Upper lobe of left lung (tissue), 6 donors: Measurements from ENCODE around the gene PRKAR2B. TPM values are rescaled to one million over a fixed set of nuclear protein-coding genes. Genes with fewer than 3 reads are reported as not detected.

Source experiments
- ATAC-seq, 2 donors: fragments of 200-7000 bp; cut with Tn5 transposase; one replicate each; pipeline ENCODE4 v1.9.1; 2022; ENCODE audit warnings: mild to moderate bottlenecking in 2 of 2, moderate library complexity in 2 of 2; ENCODE audit not compliant: low FRiP score in 2 of 2
- DNase-seq, 2 donors: peaks; one replicate each; pipeline ENCODE4 v3.0.0-alpha.2; 2019 to 2020
- H3K27ac ChIP-seq, 4 donors: fragments of 200-600 bp; sonication (generic); one replicate each; pipeline ENCODE4 v1.5.1; 2016 to 2019
- H3K27me3 ChIP-seq, 4 donors: fragments of 200-600 bp; sonication (generic); one replicate each; pipeline ENCODE4 v1.5.1; 2017 to 2019
- H3K36me3 ChIP-seq, 4 donors: fragments of 200-600 bp; sonication (generic); one replicate each; pipeline ENCODE4 v1.5.1; 2016 to 2019
- H3K4me1 ChIP-seq, 4 donors: fragments of 200-600 bp; sonication (generic); one replicate each; pipeline ENCODE4 v1.5.1; 2018 to 2019
- H3K4me3 ChIP-seq, 4 donors: fragments of 200-600 bp; sonication (generic); one replicate each; pipeline ENCODE4 v1.5.1; 2017 to 2019; ENCODE audit warnings: mild to moderate bottlenecking in 2 of 4, moderate library complexity in 1 of 4
- H3K9me3 ChIP-seq, 4 donors: fragments of 200-600 bp; sonication (generic); one replicate each; pipeline ENCODE4 v1.5.1; 2018 to 2019
- CTCF ChIP-seq, 6 experiments: fragments of 450-650 bp in 4 of 6; fragments of 200-600 bp in 2 of 6; sonication (generic) in 2 of 6; IDR thresholded peaks; one replicate each; pipeline ENCODE4 v1.5.1; 2016 to 2019; ENCODE audit warnings: antibody characterized with exemption in 6 of 6
- EP300 ChIP-seq, 4 donors: sonication (generic); formaldehyde crosslinking; IDR thresholded peaks; one replicate each; pipeline ENCODE4 v1.5.1; 2017; ENCODE audit warnings: antibody characterized with exemption in 4 of 4, control low read depth in 2 of 4
- POLR2A ChIP-seq, 4 donors: fragments of 450-650 bp; IDR thresholded peaks; one replicate each; pipeline ENCODE4 v1.5.1; 2016 to 2017; ENCODE audit warnings: antibody characterized with exemption in 4 of 4, mild to moderate bottlenecking in 2 of 4
- POLR2AphosphoS5 ChIP-seq, 2 donors: sonication (generic); formaldehyde crosslinking; IDR thresholded peaks; one replicate each; pipeline ENCODE4 v1.5.1; 2017; ENCODE audit warnings: antibody characterized with exemption in 2 of 2
- WGBS, 2 donors: methylation state at CpG; one replicate each; pipeline ENCODE4 v1.1.5; 2017 to 2018; 5-methylcytosine and 5-hydroxymethylcytosine counted together
- total RNA-seq, 6 donors: library from RNA; depleted of rRNA in 4 of 6; stranded (reverse); fragments of >200 nt in 4 of 6; gene quantifications; one replicate each; pipeline versions ENCODE4 v1.1.0 to v1.2.1, GENCODE V29; 2016 to 2021
- donor health status: DM: no; HTN: no; CAD: no; lungs with moderate emphysema.
- donor health status: DM: no; HTN: yes; CAD: no; lungs with severe emphysema.

The PRKAR2B gene
- total RNA-seq, 6 donors from 2014 or later: 6.5 to 24.1 (median 9.8) TPM

GRCh38 chr7:107206706-107207105, 162.2 kb downstream of the PRKAR2B start:
- no peak for ATAC-seq
- peaks cover 2 to 76% (median 37%) of the 10 kb centered on the region in 4 donors for H3K36me3 ChIP-seq
- H3K4me3 ChIP-seq: no peak overlapping the region
- no peak for TF ChIP-seq POLR2AphosphoS5 (IDR thresholded peaks at IDR 0.05)
- no peak for TF ChIP-seq EP300 (IDR thresholded peaks at IDR 0.05)
- no peak for TF ChIP-seq CTCF (IDR thresholded peaks at IDR 0.05)
- no peak for TF ChIP-seq POLR2A (IDR thresholded peaks at IDR 0.05)
- no peaks in the 10 kb centered on the region for H3K27me3 ChIP-seq
- WGBS, 2 donors: 70 to 73% methylated on average over 3 of the region's 3 CpGs
- DNase-seq: no peak
- H3K4me1 ChIP-seq: peaks cover 0 to 8% (median 3%) of the 10 kb centered on the region in 4 donors
- no peaks in the 10 kb centered on the region for H3K9me3 ChIP-seq
- H3K27ac ChIP-seq: no peak overlapping the region

GRCh38 chr7:107207459-107207858, 163.0 kb downstream of the PRKAR2B start:
- H3K36me3 ChIP-seq: peaks cover 2 to 68% (median 34%) of the 10 kb centered on the region in 4 donors
- DNase-seq (no peak), ATAC-seq (no peak)
- H3K4me3 ChIP-seq: no peak overlapping the region
- H3K9me3 ChIP-seq: no peaks in the 10 kb centered on the region
- 95 to 96% methylated on average over 5 of the region's 5 CpGs for WGBS, 2 donors
- TF ChIP-seq CTCF (IDR thresholded peaks at IDR 0.05) (no peak), POLR2A (IDR thresholded peaks at IDR 0.05) (no peak), EP300 (IDR thresholded peaks at IDR 0.05) (no peak), POLR2AphosphoS5 (IDR thresholded peaks at IDR 0.05) (no peak)
- H3K4me1 ChIP-seq: peaks cover 0 to 8% (median 3%) of the 10 kb centered on the region in 4 donors
- no peak overlapping the region for H3K27ac ChIP-seq
- H3K27me3 ChIP-seq: no peaks in the 10 kb centered on the region

- no peak for DNase-seq
- no peaks in the 10 kb centered on the region for H3K9me3 ChIP-seq
- 70 to 72% methylated on average over 3 of the region's 3 CpGs for WGBS, 2 donors
- peaks cover 2 to 62% (median 30%) of the 10 kb centered on the region in 4 donors for H3K36me3 ChIP-seq
- no peak overlapping the region for H3K4me3 ChIP-seq
- TF ChIP-seq CTCF (IDR thresholded peaks at IDR 0.05) (no peak), EP300 (IDR thresholded peaks at IDR 0.05) (no peak), POLR2A (IDR thresholded peaks at IDR 0.05) (no peak), POLR2AphosphoS5 (IDR thresholded peaks at IDR 0.05) (no peak)
- no peaks in the 10 kb centered on the region for H3K27me3 ChIP-seq
- peaks cover 0 to 8% (median 3%) of the 10 kb centered on the region in 4 donors for H3K4me1 ChIP-seq
- peak overlapping the region in 2 of 4 donors; percentile 25 to 68 for H3K27ac ChIP-seq
- ATAC-seq: peak in 1 of 2 donors; percentile 36
Observed at GRCh38 chr7:107208024-107208521, 163.6 kb downstream of the PRKAR2B start.

GRCh38 chr7:107208563-107208962, 164.1 kb downstream of the PRKAR2B start:
- Histone ChIP-seq H3K9me3 (no peaks in the 10 kb centered on the region), H3K4me1 (peaks cover 0 to 8% (median 3%) of the 10 kb centered on the region in 4 donors), H3K27ac (peak overlapping the region in 2 of 4 donors; percentile 25 to 68), H3K4me3 (no peak overlapping the region), H3K36me3 (peaks cover 2 to 57% (median 25%) of the 10 kb centered on the region in 4 donors), H3K27me3 (no peaks in the 10 kb centered on the region)
- 93 to 97% methylated on average over 3 to 5 of the region's 5 CpGs for WGBS, 2 donors
- no peak for ATAC-seq
- DNase-seq: no peak
- TF ChIP-seq CTCF (IDR thresholded peaks at IDR 0.05) (no peak), EP300 (IDR thresholded peaks at IDR 0.05) (no peak), POLR2A (IDR thresholded peaks at IDR 0.05) (no peak), POLR2AphosphoS5 (IDR thresholded peaks at IDR 0.05) (no peak)

- Histone ChIP-seq H3K4me1 (peaks cover 0 to 8% (median 3%) of the 10 kb centered on the region in 4 donors), H3K27ac (no peak overlapping the region), H3K9me3 (no peaks in the 10 kb centered on the region), H3K27me3 (no peaks in the 10 kb centered on the region), H3K4me3 (no peak overlapping the region), H3K36me3 (peaks cover 0 to 47% (median 17%) of the 10 kb centered on the region in 4 donors)
- TF ChIP-seq POLR2AphosphoS5 (IDR thresholded peaks at IDR 0.05) (no peak), EP300 (IDR thresholded peaks at IDR 0.05) (no peak), POLR2A (IDR thresholded peaks at IDR 0.05) (no peak), CTCF (IDR thresholded peaks at IDR 0.05) (no peak)
- DNase-seq: no peak
- WGBS, 2 donors: 96% methylated on average over 4 of the region's 4 CpGs
- no peak for ATAC-seq
Observed at GRCh38 chr7:107209565-107209964, 165.1 kb downstream of the PRKAR2B start.
